ENCODE measurements around the gene GDF15. TPM values are rescaled to one million over a fixed set of nuclear protein-coding genes. Genes with fewer than 3 reads are reported as not detected.

The GDF15 gene
- polyA plus RNA-seq, 1 donor (not counting 4 experiments of a cell fraction or from before 2014, with no cell fraction given), result 0.31 TPM

DNA sequence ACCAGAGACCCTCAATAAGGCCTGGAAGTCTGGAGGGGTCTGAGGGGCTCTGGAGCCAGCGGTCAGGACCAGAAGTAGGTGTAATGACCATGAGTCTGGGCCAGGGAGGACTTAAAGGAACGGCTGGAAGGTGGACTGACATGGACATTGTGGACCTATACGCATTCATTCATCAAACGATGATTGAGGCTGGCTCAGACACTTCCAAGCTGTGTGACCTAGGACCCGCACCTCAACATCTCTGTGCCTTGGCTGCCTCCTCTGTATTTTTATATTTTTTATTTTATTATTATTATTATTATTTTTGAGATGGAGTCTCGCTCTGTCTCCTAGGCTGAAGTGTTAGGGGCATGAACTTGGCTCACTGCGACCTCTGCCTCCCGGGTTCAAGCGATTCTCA lies 20.8 kb downstream of the GDF15 start:
- FAIRE-seq (no peak), DNase-seq (ENCODE audit: low read depth, low spot score) (no peak)
- no peak overlapping the region for H3K27ac ChIP-seq (ENCODE audit: control insufficient read depth, insufficient read depth, low read length)
- no peaks in the 10 kb centered on the region for H3K9me3 ChIP-seq (ENCODE audit: control insufficient read depth, low read depth, low read length)
- no peak overlapping the region for H2AFZ ChIP-seq (ENCODE audit: control insufficient read depth, low read length)
- no peaks in the 10 kb centered on the region for H3K9me1 ChIP-seq (ENCODE audit: control insufficient read depth, extremely low read depth, insufficient read depth, low read length)
- no peaks in the 10 kb centered on the region for H3K79me2 ChIP-seq (ENCODE audit: control insufficient read depth, insufficient read depth, low read length)
- TF ChIP-seq, protein P1, sequence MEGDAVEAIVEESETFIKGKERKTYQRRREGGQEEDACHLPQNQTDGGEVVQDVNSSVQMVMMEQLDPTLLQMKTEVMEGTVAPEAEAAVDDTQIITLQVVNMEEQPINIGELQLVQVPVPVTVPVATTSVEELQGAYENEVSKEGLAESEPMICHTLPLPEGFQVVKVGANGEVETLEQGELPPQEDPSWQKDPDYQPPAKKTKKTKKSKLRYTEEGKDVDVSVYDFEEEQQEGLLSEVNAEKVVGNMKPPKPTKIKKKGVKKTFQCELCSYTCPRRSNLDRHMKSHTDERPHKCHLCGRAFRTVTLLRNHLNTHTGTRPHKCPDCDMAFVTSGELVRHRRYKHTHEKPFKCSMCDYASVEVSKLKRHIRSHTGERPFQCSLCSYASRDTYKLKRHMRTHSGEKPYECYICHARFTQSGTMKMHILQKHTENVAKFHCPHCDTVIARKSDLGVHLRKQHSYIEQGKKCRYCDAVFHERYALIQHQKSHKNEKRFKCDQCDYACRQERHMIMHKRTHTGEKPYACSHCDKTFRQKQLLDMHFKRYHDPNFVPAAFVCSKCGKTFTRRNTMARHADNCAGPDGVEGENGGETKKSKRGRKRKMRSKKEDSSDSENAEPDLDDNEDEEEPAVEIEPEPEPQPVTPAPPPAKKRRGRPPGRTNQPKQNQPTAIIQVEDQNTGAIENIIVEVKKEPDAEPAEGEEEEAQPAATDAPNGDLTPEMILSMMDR (optimal IDR thresholded peaks at IDR 0.05 in 1 of 3, IDR thresholded peaks at IDR 0.05 in 1 of 3, conservative IDR thresholded peaks at IDR 0.05 in 1 of 3; ENCODE audit: extremely low read depth in 1 of 3, insufficient read depth in 2 of 3, low read length in 3 of 3), result no peak
- no peak for TF ChIP-seq EZH2 (IDR thresholded peaks at IDR 0.05; ENCODE audit: low read length)
- no peaks in the 10 kb centered on the region for H3K4me1 ChIP-seq (ENCODE audit: control insufficient read depth, extremely low read depth, insufficient read depth, low read length)
- no peak overlapping the region for H3K4me2 ChIP-seq (ENCODE audit: control insufficient read depth, extremely low read depth, insufficient read depth, low read depth, low read length)
- H4K20me1 ChIP-seq (ENCODE audit: control insufficient read depth, extremely low read depth, insufficient read depth, low read length), result no peaks in the 10 kb centered on the region
- no peaks in the 10 kb centered on the region for H3K36me3 ChIP-seq (ENCODE audit: control insufficient read depth in 2 of 2, extremely low read depth in 1 of 2, insufficient read depth in 2 of 2, low read length in 2 of 2)
- H3K9ac ChIP-seq (ENCODE audit: control insufficient read depth, extremely low read depth, insufficient read depth, low read length), result no peak overlapping the region
- no peak overlapping the region for H3K4me3 ChIP-seq (ENCODE audit: control insufficient read depth in 2 of 3, extremely low read depth in 1 of 3, insufficient read depth in 2 of 3, low read depth in 1 of 3, low read length in 3 of 3)
- no peaks in the 10 kb centered on the region for H3K27me3 ChIP-seq (ENCODE audit: control insufficient read depth, extremely low read depth, insufficient read depth, low read length)
- dilution Hi-C loops (cut with MboI; ENCODE audit: extremely low pct_ligation_motif_present, low sequenced_read_pairs), result no loop called here

DNA sequence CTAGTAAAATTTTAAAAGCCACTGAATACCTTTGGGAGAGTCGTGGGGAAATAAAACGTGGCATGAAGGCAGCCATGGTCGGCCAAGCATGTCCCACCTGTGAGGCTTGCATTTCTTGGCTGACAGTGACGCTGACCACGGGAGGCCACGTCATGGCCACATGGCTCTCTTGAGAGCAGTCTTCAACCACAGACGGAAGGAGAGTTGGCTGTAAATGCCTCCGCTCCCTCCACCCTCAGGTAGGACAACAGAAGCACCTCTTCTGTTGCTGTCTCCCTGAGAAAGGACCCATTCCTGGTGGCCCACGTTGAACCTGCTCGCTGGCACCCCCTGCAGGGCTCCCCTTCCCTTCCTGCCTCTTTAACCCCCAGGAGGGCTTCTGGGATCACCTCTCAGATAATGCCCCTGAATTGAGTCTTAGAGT lies 22.1 kb downstream of the GDF15 start:
- H2AFZ ChIP-seq (ENCODE audit: control insufficient read depth, low read length), result no peak overlapping the region
- no peak for FAIRE-seq
- TF ChIP-seq EZH2 (IDR thresholded peaks at IDR 0.05; ENCODE audit: low read length), result no peak
- TF ChIP-seq, protein P1 (optimal IDR thresholded peaks at IDR 0.05 in 1 of 3, IDR thresholded peaks at IDR 0.05 in 1 of 3, conservative IDR thresholded peaks at IDR 0.05 in 1 of 3; ENCODE audit: extremely low read depth in 1 of 3, insufficient read depth in 2 of 3, low read length in 3 of 3), result peak; percentile 28 to 56 (median 49)
- H3K36me3 ChIP-seq (ENCODE audit: control insufficient read depth in 2 of 2, extremely low read depth in 1 of 2, insufficient read depth in 2 of 2, low read length in 2 of 2), result no peaks in the 10 kb centered on the region
- dilution Hi-C loops (cut with MboI; ENCODE audit: extremely low pct_ligation_motif_present, low sequenced_read_pairs), result no loop called here
- H3K9me1 ChIP-seq (ENCODE audit: control insufficient read depth, extremely low read depth, insufficient read depth, low read length), result no peaks in the 10 kb centered on the region
- no peaks in the 10 kb centered on the region for H3K4me1 ChIP-seq (ENCODE audit: control insufficient read depth, extremely low read depth, insufficient read depth, low read length)
- no peak for DNase-seq (ENCODE audit: low read depth, low spot score)
- H3K27me3 ChIP-seq (ENCODE audit: control insufficient read depth, extremely low read depth, insufficient read depth, low read length), result no peaks in the 10 kb centered on the region
- H4K20me1 ChIP-seq (ENCODE audit: control insufficient read depth, extremely low read depth, insufficient read depth, low read length), result no peaks in the 10 kb centered on the region
- no peaks in the 10 kb centered on the region for H3K9me3 ChIP-seq (ENCODE audit: control insufficient read depth, low read depth, low read length)
- H3K27ac ChIP-seq (ENCODE audit: control insufficient read depth, insufficient read depth, low read length), result no peak overlapping the region
- no peak overlapping the region for H3K4me2 ChIP-seq (ENCODE audit: control insufficient read depth, extremely low read depth, insufficient read depth, low read depth, low read length)
- no peak overlapping the region for H3K4me3 ChIP-seq (ENCODE audit: control insufficient read depth in 2 of 3, extremely low read depth in 1 of 3, insufficient read depth in 2 of 3, low read depth in 1 of 3, low read length in 3 of 3)
- H3K79me2 ChIP-seq (ENCODE audit: control insufficient read depth, insufficient read depth, low read length), result no peaks in the 10 kb centered on the region
- no peak overlapping the region for H3K9ac ChIP-seq (ENCODE audit: control insufficient read depth, extremely low read depth, insufficient read depth, low read length)

Data from keratinocyte (primary cell).